ENCODE data around the gene GPR143.

GPR143 gene

GRCh38 chrX:9767375-9767774, 1.7 kb upstream of the GPR143 start:
- peak; percentile 46 for DNase-seq

GRCh38 chrX:9765072-9765736, 443 bp downstream of the GPR143 start:
- no peak for DNase-seq

GRCh38 chrX:9759337-9759736, 6.3 kb downstream of the GPR143 start:
- peak; percentile 10 for DNase-seq

- DNase-seq = no peak
Measured at GRCh38 chrX:9758021-9758638, 7.5 kb downstream of the GPR143 start.

- no peak for DNase-seq
Measured at GRCh38 chrX:9757366-9757765, 8.3 kb downstream of the GPR143 start.

- no peak for DNase-seq
Measured at GRCh38 chrX:9749146-9749692, 16.4 kb downstream of the GPR143 start.

- DNase-seq = no peak
Measured at GRCh38 chrX:9747644-9748043, 18.0 kb downstream of the GPR143 start.

- no peak for DNase-seq
Measured at GRCh38 chrX:9746148-9746888, 19.3 kb downstream of the GPR143 start.

GRCh38 chrX:9745417-9746115, 20.1 kb downstream of the GPR143 start:
- no peak for DNase-seq

GRCh38 chrX:9739130-9739529, 26.5 kb downstream of the GPR143 start:
- no peak for DNase-seq

GRCh38 chrX:9738151-9738550, 27.5 kb downstream of the GPR143 start:
- no peak for DNase-seq

GRCh38 chrX:9737363-9737762, 28.3 kb downstream of the GPR143 start:
- DNase-seq = peak; percentile 8

- no peak for DNase-seq
Measured at GRCh38 chrX:9730752-9731151, 34.9 kb downstream of the GPR143 start.

GRCh38 chrX:9730078-9730477, 35.6 kb downstream of the GPR143 start:
- no peak for DNase-seq

GRCh38 chrX:9729171-9729885, 36.3 kb downstream of the GPR143 start:
- no peak for DNase-seq

GRCh38 chrX:9728261-9728660, 37.4 kb downstream of the GPR143 start:
- DNase-seq = no peak

GRCh38 chrX:9724711-9725110, 40.9 kb downstream of the GPR143 start:
- DNase-seq = no peak

GRCh38 chrX:9717376-9717775, 48.3 kb downstream of the GPR143 start:
- DNase-seq = no peak

- DNase-seq = no peak
Measured at GRCh38 chrX:9710332-9710731, 55.3 kb downstream of the GPR143 start.

- peak; percentile 64 for DNase-seq
Measured at GRCh38 chrX:9708923-9709553, 56.6 kb downstream of the GPR143 start.

- no peak for DNase-seq
Measured at GRCh38 chrX:9708086-9708485, 57.6 kb downstream of the GPR143 start.
